HCT116 (cell line): Measurements from ENCODE around the gene IP6K2. TPM values are rescaled to one million over a fixed set of nuclear protein-coding genes. Genes with fewer than 3 reads are reported as not detected.

ENCODE experiments used
- ATAC-seq: fragments of 200-7000 bp; cut with Tn5 transposase; 2 replicates; pipeline ENCODE4 v1.9.1; 2020; ENCODE audit warnings: mild to moderate bottlenecking, moderate library complexity
- BruUV-seq: library from RNA; stranded (reverse); fragments of 400-500 nt; replicated peaks from 2 replicates; lab custom pipeline; 2021; lab: Mats Ljungman, UMichigan
- CTCF ChIA-PET: fragments of 300-600 bp; sonication (Branson Sonifier 250); formaldehyde crosslinking; loops from one replicate; lab custom pipeline; 2021; ENCODE audit warnings: antibody characterized with exemption; lab: Charles Lee
- POLR2A ChIA-PET: fragments of 300-600, 350-600 bp; sonication (Branson Sonifier 250); formaldehyde crosslinking; loops from one replicate; lab custom pipeline; 2021; ENCODE audit warnings: antibody characterized with exemption; lab: Charles Lee
- RAD21 ChIA-PET, 2 experiments: fragments of 300-600 bp; sonication (Branson Sonifier 250); formaldehyde crosslinking; loops; one replicate each; lab custom pipeline; 2023; ENCODE audit warnings: low total read pairs in 2 of 2; ENCODE audit not compliant: uncharacterized antibody in 2 of 2, unreplicated experiment in 2 of 2, low non-redundant PET in 1 of 2; lab: Charles Lee
- DNase-seq: peaks from one replicate; pipeline ENCODE4 v3.0.0-alpha.2; 2010; ENCODE audit warnings: low read depth, low spot score
- H2AFZ ChIP-seq: fragments of 200-600 bp; shearing (Covaris generic), sonication (generic); 2 replicates; pipeline ENCODE4 v1.6.1; 2017; ENCODE audit warnings: low read depth, mixed run types, mixed read lengths, antibody characterized with exemption, low read length; ENCODE audit not compliant: poor library complexity, severe bottlenecking
- H3K27ac ChIP-seq: 2 replicates; pipeline ENCODE4 v1.5.1; 2012; ENCODE audit warnings: low read depth, low read length
- H3K27me3 ChIP-seq: fragments of 200-600 bp; sonication (generic); 2 replicates; pipeline ENCODE4 v1.6.1; 2016; ENCODE audit warnings: mixed run types, low read length, mixed read lengths; ENCODE audit not compliant: insufficient read depth
- H3K36me3 ChIP-seq, 2 experiments: fragments of 200-500 bp in 1 of 2; fragments of 200-600 bp in 1 of 2; sonication (Bioruptor generic) in 1 of 2; sonication (generic) in 1 of 2; 2 replicates each; pipeline versions ENCODE4 v1.5.1 to v1.6.1; 2014 to 2016; ENCODE audit warnings: low read length in 2 of 2, inconsistent platforms in 1 of 2, mixed read lengths in 1 of 2, mixed run types in 1 of 2; ENCODE audit not compliant: insufficient read depth in 2 of 2, control insufficient read depth in 1 of 2
- H3K4me1 ChIP-seq, 2 experiments: fragments of 200-600 bp in 1 of 2; sonication (generic) in 1 of 2; 2 replicates each; pipeline versions ENCODE4 v1.5.1 to v1.6.1; 2012 to 2017; ENCODE audit warnings: low read length in 2 of 2, inconsistent platforms in 1 of 2, mild to moderate bottlenecking in 1 of 2, mixed read lengths in 1 of 2, mixed run types in 1 of 2, moderate library complexity in 1 of 2; ENCODE audit not compliant: insufficient read depth in 2 of 2, control insufficient read depth in 1 of 2
- H3K4me2 ChIP-seq: fragments of 200-600 bp; sonication (generic); 2 replicates; pipeline ENCODE4 v1.6.1; 2017; ENCODE audit warnings: mixed run types, low read length, mixed read lengths
- H3K4me3 ChIP-seq, 2 experiments: fragments of 200-600 bp in 1 of 2; sonication (generic) in 1 of 2; replicated peaks in 1 of 2; 2 replicates each; pipeline ENCODE4 v1.5.1; 2011 to 2016; ENCODE audit warnings: low read length in 2 of 2, control low read depth in 1 of 2, low read depth in 1 of 2, mild to moderate bottlenecking in 1 of 2, mixed read lengths in 1 of 2, mixed run types in 1 of 2
- H3K79me2 ChIP-seq: fragments of 200-600 bp; sonication (generic); 2 replicates; pipeline ENCODE4 v1.6.1; 2017; ENCODE audit warnings: mild to moderate bottlenecking, mixed run types, low read length, moderate library complexity, mixed read lengths; ENCODE audit not compliant: insufficient read depth
- H3K9ac ChIP-seq: fragments of 200-600 bp; sonication (generic); 2 replicates; pipeline ENCODE4 v1.6.1; 2016; ENCODE audit warnings: low read length, mixed read lengths
- H3K9me2 ChIP-seq: fragments of 200-600 bp; sonication (generic), shearing (Covaris generic); 2 replicates; pipeline ENCODE4 v1.6.1; 2017; ENCODE audit warnings: mixed run types, mild to moderate bottlenecking, moderate library complexity; ENCODE audit not compliant: insufficient read depth
- H3K9me3 ChIP-seq, 2 experiments: fragments of 200-500 bp in 1 of 2; fragments of 200-600 bp in 1 of 2; sonication (Bioruptor generic) in 1 of 2; sonication (generic) in 1 of 2; 2 replicates each; pipeline ENCODE4 v1.6.1; 2014 to 2017; ENCODE audit warnings: low read length in 2 of 2, mixed read lengths in 2 of 2, inconsistent platforms in 1 of 2, low read depth in 1 of 2, mild to moderate bottlenecking in 1 of 2, mixed run types in 1 of 2, moderate library complexity in 1 of 2; ENCODE audit not compliant: control insufficient read depth in 1 of 2, insufficient read depth in 1 of 2
- H4K20me1 ChIP-seq: fragments of 200-600 bp; sonication (generic), shearing (Covaris generic); 2 replicates; pipeline ENCODE4 v1.6.1; 2017; ENCODE audit warnings: mixed run types, mild to moderate bottlenecking, moderate library complexity; ENCODE audit not compliant: insufficient read depth
- FOSL1 ChIP-seq: IDR thresholded peaks from 2 replicates; pipeline ENCODE4 v1.6.1; 2012; ENCODE audit warnings: low read depth
- JUND ChIP-seq: IDR thresholded peaks from 2 replicates; pipeline ENCODE4 v1.6.1; 2012
- POLR2A ChIP-seq: IDR thresholded peaks from 2 replicates; pipeline ENCODE4 v1.7.0; 2011; ENCODE audit warnings: borderline replicate concordance; ENCODE audit not compliant: insufficient read depth, insufficient read length; ENCODE audit errors: extremely low read depth
- POLR2AphosphoS5 ChIP-seq: IDR thresholded peaks from 2 replicates; pipeline ENCODE4 v1.6.1; 2011; ENCODE audit warnings: mild to moderate bottlenecking, low read depth, low read length, moderate library complexity
- REST ChIP-seq: IDR thresholded peaks from 2 replicates; pipeline ENCODE4 v1.6.1; 2012; ENCODE audit warnings: low read depth
- SIN3A ChIP-seq: IDR thresholded peaks from 2 replicates; pipeline ENCODE4 v1.6.1; 2012; ENCODE audit warnings: low read depth
- YY1 ChIP-seq: IDR thresholded peaks from 2 replicates; pipeline ENCODE4 v1.6.1; 2011; ENCODE audit warnings: low read length, low read depth, moderate library complexity, mild to moderate bottlenecking; ENCODE audit not compliant: insufficient replicate concordance; ENCODE audit errors: extremely low read depth
- ZFX ChIP-seq: fragments of 450-650 bp; IDR thresholded peaks from 2 replicates; pipeline ENCODE4 v1.6.1; 2017
- intact Hi-C: fragments of 100-400 bp; cut with micrococcal nuclease; formaldehyde crosslinking; loops from 2 replicates; pipeline ENCODE4 v1.10.0; 2022
- total RNA-seq: library from RNA; stranded (reverse); gene quantifications from one replicate; pipeline ENCODE4 v1.2.1, GENCODE V29; 2021; ENCODE audit not compliant: unreplicated experiment
- TF ChIP-seq, protein P1 (sequence below): IDR thresholded peaks from 2 replicates; pipeline ENCODE4 v1.6.1; 2011; ENCODE audit warnings: mild to moderate bottlenecking, low read length, moderate library complexity; ENCODE audit not compliant: insufficient replicate concordance; ENCODE audit errors: extremely low read depth
- TF ChIP-seq, protein P2 (sequence below): IDR thresholded peaks from 2 replicates; pipeline ENCODE4 v1.6.1; 2012

Gene IP6K2
- total RNA-seq, 1 experiment from 2014 or later = 89.5 TPM

DNA sequence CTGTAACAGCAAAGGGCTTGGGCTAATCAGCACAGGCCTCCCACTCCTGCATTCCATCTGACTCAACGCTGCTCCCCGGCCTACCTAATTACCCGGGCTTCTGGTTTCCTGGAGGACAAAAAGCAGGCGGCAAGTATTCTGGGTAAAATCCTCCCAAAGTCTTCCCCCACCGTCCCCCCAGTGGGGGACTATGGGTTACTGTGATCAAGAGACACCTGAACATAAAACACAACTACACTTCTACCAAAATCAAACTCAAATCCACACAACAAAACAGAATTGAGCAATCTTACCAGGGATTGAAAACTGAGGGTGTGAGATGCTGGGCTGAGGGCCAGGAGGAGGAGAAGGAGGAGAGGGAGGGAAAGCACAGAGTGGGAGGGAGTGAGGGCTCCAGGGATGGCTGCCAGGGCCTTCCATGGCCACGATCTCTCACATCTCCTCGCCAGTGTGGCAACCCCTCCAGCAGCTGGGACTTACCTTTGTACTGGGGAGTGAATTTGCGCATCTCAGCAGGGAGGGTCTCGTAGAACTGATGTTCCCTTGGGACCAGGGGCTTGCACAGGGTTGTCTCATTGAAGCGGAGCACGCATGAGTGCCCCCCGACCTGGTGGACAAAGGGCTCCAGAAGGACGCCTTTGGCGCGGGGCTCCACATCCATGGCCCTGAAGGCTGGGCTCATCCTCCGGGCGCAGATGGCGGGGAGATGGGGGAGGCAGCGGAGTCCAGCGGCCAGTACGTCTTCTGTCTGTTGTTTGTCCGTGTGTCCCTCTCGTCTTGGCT is 22.2 kb downstream of the IP6K2 start (continued):
- no peak for TF ChIP-seq REST

- no peak overlapping the region for H2AFZ ChIP-seq
- H3K79me2 ChIP-seq = peaks cover 78% of the 10 kb centered on the region
- BruUV-seq = no TSS peak
- RAD21 ChIA-PET = no interaction called here
- H3K9me3 ChIP-seq = no peaks in the 10 kb centered on the region
- peak overlapping the region; percentile 60 for H3K9ac ChIP-seq
- peaks cover 59 to 61% of the 10 kb centered on the region in 2 experiments for H3K36me3 ChIP-seq
- DNase-seq (no peak), ATAC-seq (no peak)
- H3K9me2 ChIP-seq = no peaks in the 10 kb centered on the region
- TF ChIP-seq FOSL1 (no peak), REST (no peak), ZFX (no peak), SIN3A (no peak), YY1 (no peak), JUND (no peak), POLR2AphosphoS5 (no peak; the same call in 1 of the 2 replicates), POLR2A (no peak)
- TF ChIP-seq, protein P1, sequence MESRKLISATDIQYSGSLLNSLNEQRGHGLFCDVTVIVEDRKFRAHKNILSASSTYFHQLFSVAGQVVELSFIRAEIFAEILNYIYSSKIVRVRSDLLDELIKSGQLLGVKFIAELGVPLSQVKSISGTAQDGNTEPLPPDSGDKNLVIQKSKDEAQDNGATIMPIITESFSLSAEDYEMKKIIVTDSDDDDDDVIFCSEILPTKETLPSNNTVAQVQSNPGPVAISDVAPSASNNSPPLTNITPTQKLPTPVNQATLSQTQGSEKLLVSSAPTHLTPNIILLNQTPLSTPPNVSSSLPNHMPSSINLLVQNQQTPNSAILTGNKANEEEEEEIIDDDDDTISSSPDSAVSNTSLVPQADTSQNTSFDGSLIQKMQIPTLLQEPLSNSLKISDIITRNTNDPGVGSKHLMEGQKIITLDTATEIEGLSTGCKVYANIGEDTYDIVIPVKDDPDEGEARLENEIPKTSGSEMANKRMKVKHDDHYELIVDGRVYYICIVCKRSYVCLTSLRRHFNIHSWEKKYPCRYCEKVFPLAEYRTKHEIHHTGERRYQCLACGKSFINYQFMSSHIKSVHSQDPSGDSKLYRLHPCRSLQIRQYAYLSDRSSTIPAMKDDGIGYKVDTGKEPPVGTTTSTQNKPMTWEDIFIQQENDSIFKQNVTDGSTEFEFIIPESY = no peak
- TF ChIP-seq, protein P2, sequence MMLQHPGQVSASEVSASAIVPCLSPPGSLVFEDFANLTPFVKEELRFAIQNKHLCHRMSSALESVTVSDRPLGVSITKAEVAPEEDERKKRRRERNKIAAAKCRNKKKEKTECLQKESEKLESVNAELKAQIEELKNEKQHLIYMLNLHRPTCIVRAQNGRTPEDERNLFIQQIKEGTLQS = no peak
- TF ChIP-seq, all 23 proteins: peak for 0
- Histone ChIP-seq H3K4me3 (no peak overlapping the region), H3K4me2 (peak overlapping the region; percentile 83), H3K27me3 (no peaks in the 10 kb centered on the region), H3K27ac (peak overlapping the region; percentile 73; the same call in 1 of the 2 replicates), H4K20me1 (peaks cover 16% of the 10 kb centered on the region; the same call in 1 of the 2 replicates), H3K4me1 (peaks cover 26 to 38% of the 10 kb centered on the region in 2 experiments)
- POLR2A ChIA-PET = no interaction called here
- intact Hi-C loops = no loop called here
- CTCF ChIA-PET = no interaction called here
These were observed 23.2 kb downstream of the IP6K2 start for GRCh38 chr3:48693826-48694225.
